Right lobe of liver (tissue), 6 donors: Measurements from ENCODE around the gene DOCK1. TPM values are rescaled to one million over a fixed set of nuclear protein-coding genes. Genes with fewer than 3 reads are reported as not detected.
A peak's percentile ranks its signal among the peaks of the same experiment; 100 is the strongest.

Experiments used
- ATAC-seq, 4 donors: fragments of 200-7000 bp; cut with Tn5 transposase; one replicate each; pipeline ENCODE4 v1.9.1; 2020; ENCODE audit warnings: mild to moderate bottlenecking in 4 of 4, moderate library complexity in 4 of 4
- DNase-seq, 3 donors: peaks; one replicate each; pipeline ENCODE4 v3.0.0-alpha.2; 2020
- H3K27ac ChIP-seq, 3 donors: fragments of 200-600 bp; one replicate each; pipeline ENCODE4 v1.8.0; 2022
- H3K27me3 ChIP-seq, 2 donors: fragments of 200-600 bp; one replicate each; pipeline ENCODE4 v1.8.0; 2022
- H3K36me3 ChIP-seq, 4 donors: fragments of 200-600 bp; sonication (generic) in 1 of 4; one replicate each; pipeline versions ENCODE4 v1.5.1 to v1.8.0; 2017 to 2022; ENCODE audit warnings: control low read depth in 1 of 4
- H3K4me1 ChIP-seq, 4 donors: fragments of 200-600 bp; sonication (generic) in 1 of 4; one replicate each; pipeline versions ENCODE4 v1.5.1 to v1.8.0; 2017 to 2022; ENCODE audit warnings: control low read depth in 1 of 4
- H3K4me3 ChIP-seq, 3 donors: fragments of 200-600 bp; one replicate each; pipeline ENCODE4 v1.8.0; 2022
- H3K9me3 ChIP-seq, 4 donors: fragments of 200-600 bp; sonication (generic) in 1 of 4; one replicate each; pipeline versions ENCODE4 v1.5.1 to v1.8.0; 2017 to 2022; ENCODE audit warnings: control low read depth in 1 of 4
- POLR2A ChIP-seq: fragments of 450-650 bp; IDR thresholded peaks from one replicate; pipeline ENCODE4 v1.6.1; 2017; ENCODE audit warnings: antibody characterized with exemption, mild to moderate bottlenecking
- whole genome bisulfite sequencing: methylation state at CpG from one replicate; pipeline ENCODE4 v1.1.6; 2018; ENCODE audit warnings: low coverage, low lambda C conversion rate; ENCODE audit not compliant: insufficient coverage; ENCODE audit errors: missing lambda C conversion rate; 5-methylcytosine and 5-hydroxymethylcytosine counted together
- intact Hi-C, 2 donors: fragments of 100-400 bp; cut with DNase I; formaldehyde crosslinking; loops; one replicate each; pipeline versions ENCODE4 v1.11.2 to v1.14.1; 2022
- total RNA-seq, 6 experiments: library from RNA; depleted of rRNA in 2 of 6; stranded (reverse); fragments of >200 nt in 2 of 6; fragmentation: NEBNext Ultra II Directional in 3 of 6; extraction: Animal tissue kit (Norgen Biotek cat#: 25700) in 3 of 6; gene quantifications; one replicate each; pipeline versions ENCODE4 v1.1.0 to v1.2.4, GENCODE V29; 2016 to 2023
- TF ChIP-seq, protein P1 (sequence below), 4 donors: fragments of 200-600 bp in 3 of 4; fragments of 450-650 bp in 1 of 4; IDR thresholded peaks; one replicate each; pipeline versions ENCODE4 v1.5.1 to v1.8.0; 2016 to 2022; ENCODE audit warnings: antibody characterized with exemption in 4 of 4, mild to moderate bottlenecking in 2 of 4
- donor health status: DM: no; HTN: yes; CAD: no.
- donor health status: DM: no; HTN: no; CAD: no.
- donor health status: DM: no; HTN: no; CAD: no.
- donor health status: DM: no; HTN: yes; CAD: no.
- donor health status: DM: no; HTN: yes; CAD: no.

The DOCK1 gene
- total RNA-seq, 6 experiments from 2014 or later = 13.8 to 17.8 (median 14.6) TPM

DNA sequence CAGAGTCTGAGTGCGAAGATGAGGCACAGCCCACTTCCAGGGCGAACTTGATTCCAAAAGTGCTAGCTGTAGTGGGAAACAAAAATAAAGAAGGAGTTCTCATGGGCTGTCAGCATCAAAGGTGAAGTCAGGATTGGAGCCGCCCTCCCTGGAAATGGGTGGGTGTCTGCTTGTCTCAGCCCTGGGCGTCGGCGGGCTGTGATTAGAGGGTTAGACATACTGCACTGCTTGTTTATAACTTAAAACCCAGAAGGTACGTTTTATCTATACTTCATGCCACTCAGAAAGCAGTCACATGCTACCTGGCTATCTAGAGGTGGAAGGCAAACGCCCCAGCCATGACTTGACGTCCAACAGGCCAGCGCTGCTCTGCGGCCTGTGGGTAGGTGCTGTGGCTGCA, 535.1 kb downstream of the DOCK1 start:
- Histone ChIP-seq H3K27ac (no peak overlapping the region), H3K4me3 (no peak overlapping the region), H3K4me1 (no peaks in the 10 kb centered on the region), H3K27me3 (no peaks in the 10 kb centered on the region), H3K9me3 (no peaks in the 10 kb centered on the region), H3K36me3 (peaks cover 0 to 9% (median 3%) of the 10 kb centered on the region in 4 donors)
- ATAC-seq (no peak), DNase-seq (no peak)
- WGBS = 81% methylated on average over 5 of the region's 11 CpGs
- TF ChIP-seq, protein P1, sequence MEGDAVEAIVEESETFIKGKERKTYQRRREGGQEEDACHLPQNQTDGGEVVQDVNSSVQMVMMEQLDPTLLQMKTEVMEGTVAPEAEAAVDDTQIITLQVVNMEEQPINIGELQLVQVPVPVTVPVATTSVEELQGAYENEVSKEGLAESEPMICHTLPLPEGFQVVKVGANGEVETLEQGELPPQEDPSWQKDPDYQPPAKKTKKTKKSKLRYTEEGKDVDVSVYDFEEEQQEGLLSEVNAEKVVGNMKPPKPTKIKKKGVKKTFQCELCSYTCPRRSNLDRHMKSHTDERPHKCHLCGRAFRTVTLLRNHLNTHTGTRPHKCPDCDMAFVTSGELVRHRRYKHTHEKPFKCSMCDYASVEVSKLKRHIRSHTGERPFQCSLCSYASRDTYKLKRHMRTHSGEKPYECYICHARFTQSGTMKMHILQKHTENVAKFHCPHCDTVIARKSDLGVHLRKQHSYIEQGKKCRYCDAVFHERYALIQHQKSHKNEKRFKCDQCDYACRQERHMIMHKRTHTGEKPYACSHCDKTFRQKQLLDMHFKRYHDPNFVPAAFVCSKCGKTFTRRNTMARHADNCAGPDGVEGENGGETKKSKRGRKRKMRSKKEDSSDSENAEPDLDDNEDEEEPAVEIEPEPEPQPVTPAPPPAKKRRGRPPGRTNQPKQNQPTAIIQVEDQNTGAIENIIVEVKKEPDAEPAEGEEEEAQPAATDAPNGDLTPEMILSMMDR (IDR thresholded peaks at IDR 0.05) = no peak
- TF ChIP-seq POLR2A = no peak
- intact Hi-C loops = no loop called here

DNA sequence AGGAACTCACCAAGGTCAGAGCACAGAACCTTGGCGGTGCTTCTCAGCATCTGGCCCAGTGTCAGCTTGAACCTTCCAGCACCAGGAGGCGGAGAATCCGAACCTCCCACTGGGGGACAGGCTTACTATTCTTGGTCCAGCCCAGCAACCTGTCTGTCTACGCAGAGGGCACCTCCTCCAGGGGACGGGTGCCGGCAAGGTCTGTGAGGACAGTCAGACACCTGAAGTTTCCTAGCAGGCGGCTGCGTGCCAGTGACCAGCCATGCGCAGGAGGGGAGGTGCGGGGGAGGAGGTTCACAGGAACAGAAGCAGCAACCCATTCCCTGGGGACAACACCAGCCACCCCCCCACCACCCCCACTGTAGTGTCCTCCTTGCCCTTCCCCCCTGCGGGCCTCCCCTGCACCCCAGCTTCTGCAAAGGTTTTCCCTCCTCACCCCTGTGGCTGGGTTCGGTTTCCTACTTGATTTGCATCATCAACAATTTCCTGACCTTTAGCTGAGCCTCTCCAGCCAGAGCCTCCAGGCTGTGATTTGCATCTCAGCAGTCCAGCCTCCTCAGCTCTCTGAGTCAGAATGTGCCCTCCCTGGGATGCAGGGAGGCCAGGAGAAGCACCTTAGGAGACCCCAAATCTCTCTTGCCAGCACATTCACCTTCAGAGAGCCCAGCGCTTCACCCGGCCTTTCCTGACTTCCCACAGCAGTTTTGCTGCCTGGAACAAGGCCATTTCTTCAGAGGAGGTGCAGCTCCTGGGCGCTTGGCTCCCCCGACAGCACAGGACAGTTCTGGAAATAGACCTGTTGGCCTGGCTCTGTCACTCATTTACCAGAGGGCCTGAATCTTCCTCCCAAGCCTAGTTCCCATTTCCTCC, 536.4 kb downstream of the DOCK1 start:
- Histone ChIP-seq H3K4me3 (no peak overlapping the region), H3K4me1 (no peaks in the 10 kb centered on the region), H3K9me3 (no peaks in the 10 kb centered on the region), H3K36me3 (peaks cover 0 to 9% (median 3%) of the 10 kb centered on the region in 4 donors), H3K27me3 (no peaks in the 10 kb centered on the region), H3K27ac (no peak overlapping the region)
- TF ChIP-seq POLR2A = no peak
- TF ChIP-seq, protein P1 (IDR thresholded peaks at IDR 0.05) = no peak
- no peak for DNase-seq
- peak in 1 of 4 donors; percentile 41 for ATAC-seq
- 70% methylated on average over 8 of the region's 16 CpGs for WGBS
- intact Hi-C loops = no loop called here

DNA sequence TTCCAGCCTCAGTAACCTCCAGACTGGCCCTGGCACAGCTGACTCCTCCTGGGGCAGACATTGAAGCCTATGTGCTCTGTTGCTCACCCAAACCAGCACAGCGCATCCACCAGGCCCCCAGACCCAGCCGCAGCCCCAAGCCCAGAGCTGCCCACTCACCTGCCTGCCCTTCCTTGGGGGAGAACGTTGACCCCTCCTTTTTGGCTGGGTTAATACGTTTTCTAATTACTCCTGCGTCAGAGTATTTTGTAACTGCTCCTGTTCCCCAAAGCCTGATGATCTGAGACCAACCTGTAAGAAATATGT, 536.9 kb downstream of the DOCK1 start:
- H3K4me3 ChIP-seq = no peak overlapping the region
- TF ChIP-seq, protein P1 (IDR thresholded peaks at IDR 0.05) = no peak
- no peak for TF ChIP-seq POLR2A
- intact Hi-C loops = no loop called here
- no peak overlapping the region for H3K27ac ChIP-seq
- no peaks in the 10 kb centered on the region for H3K9me3 ChIP-seq
- 84% methylated on average over 4 of the region's 5 CpGs for WGBS
- ATAC-seq = no peak
- no peaks in the 10 kb centered on the region for H3K4me1 ChIP-seq
- H3K27me3 ChIP-seq = no peaks in the 10 kb centered on the region
- peaks cover 0 to 9% (median 3%) of the 10 kb centered on the region in 4 donors for H3K36me3 ChIP-seq
- DNase-seq = no peak

DNA sequence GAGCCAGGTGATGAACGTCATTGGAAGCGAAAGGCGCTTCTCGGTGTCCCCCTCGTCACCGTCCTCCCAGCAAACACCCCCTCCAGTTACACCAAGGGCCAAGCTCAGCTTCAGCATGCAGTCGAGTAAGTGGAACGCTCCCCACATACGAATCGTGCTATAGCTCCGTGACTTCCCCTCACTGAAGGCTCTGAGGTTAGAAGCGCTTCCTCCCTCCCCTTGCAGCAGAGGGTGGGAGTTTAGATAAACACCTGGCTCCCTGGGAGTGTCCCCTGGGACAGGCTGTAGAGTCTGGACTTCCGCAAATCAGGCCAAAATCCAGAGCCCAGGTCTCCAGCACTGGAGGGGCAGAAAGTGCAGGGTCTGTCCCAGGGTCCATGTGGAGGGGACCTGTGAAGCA, 538.9 kb downstream of the DOCK1 start:
- Histone ChIP-seq H3K9me3 (no peaks in the 10 kb centered on the region), H3K27ac (no peak overlapping the region), H3K4me3 (no peak overlapping the region), H3K4me1 (no peaks in the 10 kb centered on the region), H3K27me3 (no peaks in the 10 kb centered on the region), H3K36me3 (peaks cover 0 to 9% (median 4%) of the 10 kb centered on the region in 4 donors)
- ATAC-seq (no peak), DNase-seq (no peak)
- 84% methylated on average over 7 of the region's 13 CpGs for WGBS
- intact Hi-C loops = no loop called here
- TF ChIP-seq POLR2A = no peak
- TF ChIP-seq, protein P1 (IDR thresholded peaks at IDR 0.05) = no peak
